H9 (cell line): ENCODE measurements around the gene INPP4A. TPM values are rescaled to one million over a fixed set of nuclear protein-coding genes. Genes with fewer than 3 reads are reported as not detected.

ENCODE experiments used
- DNase-seq: peaks from one replicate; pipeline ENCODE4 v3.0.0-alpha.2; 2017
- H2AFZ ChIP-seq: one replicate; pipeline ENCODE4 v1.6.1; 2013; ENCODE audit warnings: mild to moderate bottlenecking, low read length, control low read depth, moderate library complexity
- H2AK5ac ChIP-seq: 2 replicates; pipeline ENCODE4 v1.6.1; 2013; ENCODE audit warnings: low read length, control low read depth, mixed read lengths; ENCODE audit not compliant: insufficient read length
- H2BK120ac ChIP-seq: one replicate; pipeline ENCODE4 v1.6.1; 2013; ENCODE audit warnings: low read depth, mild to moderate bottlenecking, low read length, control low read depth, inconsistent platforms; ENCODE audit not compliant: poor library complexity, severe bottlenecking
- H2BK12ac ChIP-seq: 2 replicates; pipeline ENCODE4 v1.6.1; 2013; ENCODE audit warnings: low read length, control low read depth, mixed read lengths, low read depth; ENCODE audit not compliant: insufficient read length
- H2BK15ac ChIP-seq: 2 replicates; pipeline ENCODE4 v1.6.1; 2013; ENCODE audit warnings: low read depth, low read length, control low read depth
- H2BK20ac ChIP-seq: one replicate; pipeline ENCODE4 v1.6.1; 2013; ENCODE audit warnings: low read depth, mild to moderate bottlenecking, low read length, control low read depth, inconsistent platforms; ENCODE audit not compliant: poor library complexity, severe bottlenecking
- H2BK5ac ChIP-seq: 2 replicates; pipeline ENCODE4 v1.6.1; 2013; ENCODE audit warnings: low read length, control low read depth, mixed read lengths; ENCODE audit not compliant: insufficient read length
- H3K14ac ChIP-seq: 2 replicates; pipeline ENCODE4 v1.6.1; 2013; ENCODE audit warnings: low read length, control low read depth; ENCODE audit not compliant: insufficient read depth
- H3K18ac ChIP-seq: 2 replicates; pipeline ENCODE4 v1.6.1; 2013; ENCODE audit warnings: low read depth, mild to moderate bottlenecking, mixed read lengths, low read length, control low read depth; ENCODE audit not compliant: insufficient read length
- H3K23ac ChIP-seq: 2 replicates; pipeline ENCODE4 v1.6.1; 2013; ENCODE audit warnings: low read length, control low read depth, mixed read lengths, low read depth; ENCODE audit not compliant: insufficient read length
- H3K23me2 ChIP-seq: 2 replicates; pipeline ENCODE4 v1.6.1; 2013; ENCODE audit warnings: low read depth, mild to moderate bottlenecking, mixed read lengths, low read length, control low read depth; ENCODE audit not compliant: insufficient read length, poor library complexity, severe bottlenecking
- H3K27ac ChIP-seq: 2 replicates; pipeline ENCODE4 v1.5.1; 2013; ENCODE audit warnings: low read length, control low read depth, mixed read lengths, low read depth; ENCODE audit not compliant: insufficient read length
- H3K27me3 ChIP-seq: 2 replicates; pipeline ENCODE4 v1.6.1; 2013; ENCODE audit warnings: low read length, control low read depth, inconsistent platforms; ENCODE audit not compliant: insufficient read depth
- H3K4ac ChIP-seq: 2 replicates; pipeline ENCODE4 v1.6.1; 2013; ENCODE audit warnings: low read depth, mild to moderate bottlenecking, control low read depth, inconsistent platforms, low read length, moderate library complexity
- H3K4me1 ChIP-seq: 2 replicates; pipeline ENCODE4 v1.6.1; 2013; ENCODE audit warnings: low read length, control low read depth, inconsistent platforms; ENCODE audit not compliant: insufficient read depth
- H3K4me2 ChIP-seq: 2 replicates; pipeline ENCODE4 v1.6.1; 2013; ENCODE audit warnings: low read length, control low read depth, mixed read lengths; ENCODE audit not compliant: insufficient read length, insufficient read depth
- H3K56ac ChIP-seq: 2 replicates; pipeline ENCODE4 v1.6.1; 2013; ENCODE audit warnings: low read depth, mild to moderate bottlenecking, mixed read lengths, low read length, control low read depth; ENCODE audit not compliant: insufficient read length
- H3K79me1 ChIP-seq: 2 replicates; pipeline ENCODE4 v1.6.1; 2013; ENCODE audit warnings: low read depth, mild to moderate bottlenecking, moderate library complexity, low read length, control low read depth, inconsistent platforms; ENCODE audit not compliant: insufficient read depth, poor library complexity, severe bottlenecking
- H3K79me2 ChIP-seq: 2 replicates; pipeline ENCODE4 v1.6.1; 2013; ENCODE audit warnings: low read length, control low read depth, inconsistent platforms; ENCODE audit not compliant: insufficient read depth
- H3K9ac ChIP-seq: 2 replicates; pipeline ENCODE4 v1.6.1; 2013; ENCODE audit warnings: low read length, control low read depth, mixed read lengths; ENCODE audit not compliant: insufficient read length; ENCODE audit errors: extremely low read depth
- H3K9me3 ChIP-seq: one replicate; pipeline ENCODE4 v1.6.1; 2013; ENCODE audit warnings: low read depth, low read length, inconsistent platforms; ENCODE audit not compliant: control insufficient read depth
- H3T11ph ChIP-seq: one replicate; pipeline ENCODE4 v1.6.1; 2013; ENCODE audit warnings: mild to moderate bottlenecking, low read length, control low read depth, inconsistent platforms
- H4K20me1 ChIP-seq: one replicate; pipeline ENCODE4 v1.6.1; 2013; ENCODE audit not compliant: control insufficient read depth, insufficient read length, insufficient read depth
- H4K5ac ChIP-seq: 2 replicates; pipeline ENCODE4 v1.6.1; 2013; ENCODE audit warnings: low read depth, mild to moderate bottlenecking, mixed read lengths, low read length, control low read depth; ENCODE audit not compliant: insufficient read length
- H4K8ac ChIP-seq: replicated peaks from 2 replicates; pipeline ENCODE4 v1.6.1; 2013; ENCODE audit warnings: low read length, control low read depth, mixed read lengths, low read depth; ENCODE audit not compliant: insufficient read length
- H4K91ac ChIP-seq: 2 replicates; pipeline ENCODE4 v1.6.1; 2013; ENCODE audit warnings: low read depth, mild to moderate bottlenecking, moderate library complexity, mixed read lengths, low read length, control low read depth; ENCODE audit not compliant: insufficient read length
- H3K27ac Mint-ChIP-seq, 3 experiments: 2 replicates in 2 of 3; 3 replicates in 1 of 3; pipeline ENCODE4 v1.8.0; 2020 to 2021; ENCODE audit warnings: mixed read lengths in 3 of 3, mild to moderate bottlenecking in 1 of 3, moderate library complexity in 1 of 3
- H3K27me3 Mint-ChIP-seq: 2 replicates; pipeline ENCODE4 v1.8.0; 2021; ENCODE audit warnings: low read depth, mild to moderate bottlenecking, moderate library complexity, mixed read lengths
- H3K36me3 Mint-ChIP-seq, 3 experiments: 2 replicates in 2 of 3; 3 replicates in 1 of 3; pipeline ENCODE4 v1.8.0; 2020 to 2021; ENCODE audit warnings: low read depth in 3 of 3, mixed read lengths in 3 of 3; ENCODE audit not compliant: insufficient read depth in 1 of 3
- H3K4me1 Mint-ChIP-seq, 2 experiments: 2 replicates each; pipeline ENCODE4 v1.8.0; 2020; ENCODE audit warnings: mixed read lengths in 2 of 2
- H3K4me3 Mint-ChIP-seq, 2 experiments: 2 replicates in 1 of 2; 3 replicates in 1 of 2; pipeline ENCODE4 v1.8.0; 2020 to 2021; ENCODE audit warnings: mild to moderate bottlenecking in 2 of 2, mixed read lengths in 2 of 2, moderate library complexity in 1 of 2
- H3K9me3 Mint-ChIP-seq, 2 experiments: 2 replicates in 1 of 2; 3 replicates in 1 of 2; pipeline ENCODE4 v1.8.0; 2020; ENCODE audit warnings: mild to moderate bottlenecking in 2 of 2, mixed read lengths in 2 of 2, moderate library complexity in 1 of 2
- CTCF ChIP-seq: fragments of 200-600 bp; sonication (generic); conservative IDR thresholded peaks from 3 replicates; pipeline ENCODE4 v1.8.0; 2021; ENCODE audit warnings: antibody characterized with exemption, mild to moderate bottlenecking
- WGBS: extraction: QIAGEN DNeasy Blood & Tissue Kit; methylation state at CpG from one replicate; pipeline ENCODE4 v1.1.7; 2013; ENCODE audit warnings: missing lambda C conversion rate, low lambda C conversion rate, mixed read lengths; ENCODE audit not compliant: insufficient read length; ENCODE audit errors: extremely low coverage; 5-methylcytosine and 5-hydroxymethylcytosine counted together
- total RNA-seq: library from RNA; stranded (reverse); gene quantifications from 2 replicates; pipeline ENCODE4 v1.2.1, GENCODE V29; 2021

The INPP4A gene
- total RNA-seq, 1 experiment from 2014 or later: 55.2 TPM

GRCh38 chr2:98502556-98503335, 58.1 kb downstream of the INPP4A start:
- H3K4me3 Mint-ChIP-seq: no peak overlapping the region
- no peak overlapping the region for H3K27ac ChIP-seq

More at GRCh38 chr2:98502556-98503335, 58.1 kb downstream of the INPP4A start:
- Histone ChIP-seq H3K14ac (no peak overlapping the region), H2BK5ac (no peak overlapping the region), H3K23me2 (no peaks in the 10 kb centered on the region), H3T11ph (no peak overlapping the region), H2BK12ac (no peak overlapping the region), H2BK15ac (no peak overlapping the region), H4K5ac (no peak overlapping the region), H2AK5ac (no peak overlapping the region), H3K4me1 (no peaks in the 10 kb centered on the region), H3K79me1 (no peaks in the 10 kb centered on the region), H3K4me2 (no peak overlapping the region), H3K18ac (no peak overlapping the region), H4K91ac (no peak overlapping the region), H3K4ac (no peak overlapping the region), H3K9ac (no peak overlapping the region), H2BK20ac (no peak overlapping the region), H2BK120ac (no peak overlapping the region), H4K20me1 (no peaks in the 10 kb centered on the region), H3K56ac (no peak overlapping the region), H2AFZ (no peak overlapping the region), H3K79me2 (no peaks in the 10 kb centered on the region; the same call in 1 of the 2 replicates), H3K27me3 (no peaks in the 10 kb centered on the region), H4K8ac (no peak overlapping the region), H3K23ac (no peak overlapping the region), H3K9me3 (no peaks in the 10 kb centered on the region)
- Mint-ChIP-seq H3K27ac (no peak overlapping the region; a peak in 2 of 7 replicates), H3K27me3 (no peaks in the 10 kb centered on the region), H3K36me3 (peaks cover 22 to 33% (median 30%) of the 10 kb centered on the region in 3 experiments), H3K9me3 (peaks cover under 1 to 7% of the 10 kb centered on the region in 2 experiments; a peak in 4 of 5 replicates), H3K4me1 (peaks cover 24 to 42% of the 10 kb centered on the region in 2 experiments)
- DNase-seq: no peak
- no CpG with 5 or more reads among the region's 4 CpGs for WGBS
- no peak for TF ChIP-seq CTCF
